H7 (cell line): ENCODE results near the gene KCNH6. TPM values are rescaled to one million over a fixed set of nuclear protein-coding genes. Genes with fewer than 3 reads are reported as not detected.

Experiments used
- DNase-seq: peaks from one replicate; pipeline ENCODE4 v3.0.0; 2012
- H3K27me3 ChIP-seq: 2 replicates; pipeline ENCODE4 v1.6.0; 2011; ENCODE audit warnings: mild to moderate bottlenecking, low read length; ENCODE audit not compliant: control insufficient read depth, insufficient read depth
- H3K36me3 ChIP-seq: replicated peaks from 2 replicates; pipeline ENCODE4 v1.5.1; 2011; ENCODE audit warnings: low read length; ENCODE audit not compliant: control insufficient read depth, insufficient read depth
- H3K4me3 ChIP-seq: 2 replicates; pipeline ENCODE4 v1.5.1; 2011; ENCODE audit warnings: low read depth, mild to moderate bottlenecking, control low read depth, low read length, moderate library complexity; ENCODE audit not compliant: insufficient read depth
- total RNA-seq: library from RNA; depleted of rRNA; stranded (reverse); fragments of >200 nt; shearing (Covaris generic); gene quantifications from 2 replicates; pipeline ENCODE4 v1.2.3, GENCODE V29; 2014

KCNH6 gene
- total RNA-seq, 1 experiment from 2014 or later, result 1.5 TPM

DNA sequence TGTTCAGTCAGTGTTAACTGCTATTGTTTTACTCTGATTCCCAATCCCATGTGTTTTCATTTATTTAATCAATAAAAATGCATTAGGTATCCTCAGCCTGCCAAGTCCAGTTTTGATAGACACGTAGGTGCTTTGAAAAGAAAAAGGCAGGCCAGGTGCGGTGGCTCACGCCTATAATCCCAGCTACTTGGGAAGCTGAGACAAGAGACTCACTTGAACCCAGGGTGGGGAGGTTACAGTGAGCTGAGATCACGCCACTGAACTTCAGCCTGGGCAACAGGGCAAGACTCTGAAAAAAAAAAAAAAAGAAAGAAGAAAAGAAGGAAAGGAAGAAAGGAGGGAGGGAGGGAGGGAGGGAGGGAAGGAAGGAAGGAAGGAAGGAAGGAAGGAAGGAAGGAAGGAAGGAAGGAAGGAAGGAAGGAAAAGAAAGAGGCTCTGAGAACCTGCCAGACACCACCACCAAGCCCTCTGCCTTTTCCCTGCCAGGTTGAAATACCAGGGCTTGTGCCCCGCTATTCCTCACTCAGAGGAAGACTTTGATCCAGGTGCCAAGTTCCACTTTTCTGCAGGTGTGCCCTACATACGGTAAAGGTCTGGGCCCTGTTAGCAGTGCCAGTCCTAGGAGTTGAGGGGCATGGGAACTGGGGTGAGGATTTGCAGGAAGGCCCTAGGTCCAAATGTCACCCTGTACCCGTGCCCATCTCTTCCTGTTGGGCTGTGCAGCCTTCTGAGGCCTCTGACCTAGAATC, 10.1 kb upstream of the KCNH6 start:
- DNase-seq, result no peak
- Histone ChIP-seq H3K27me3 (no peaks in the 10 kb centered on the region), H3K4me3 (no peak overlapping the region), H3K36me3 (no peaks in the 10 kb centered on the region)

DNA sequence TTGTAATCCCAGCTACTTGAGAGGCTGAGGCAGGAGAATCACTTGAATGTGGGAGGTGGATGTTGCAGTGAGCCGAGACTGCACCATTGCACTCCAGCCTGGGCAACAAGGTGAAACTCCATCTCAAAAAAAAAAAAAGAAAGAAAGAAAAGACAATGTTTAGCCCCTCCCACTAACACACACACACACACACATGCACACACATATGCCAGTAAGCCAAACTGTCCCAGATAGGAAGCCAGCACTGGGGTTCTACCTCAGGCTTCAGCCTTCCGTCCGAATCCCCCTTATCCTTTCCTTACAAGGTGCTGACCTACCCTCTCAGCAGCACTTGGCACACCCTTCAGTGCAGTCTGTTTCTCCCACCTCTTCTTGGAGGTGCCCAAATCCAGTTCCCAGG, 8.7 kb upstream of the KCNH6 start:
- no peaks in the 10 kb centered on the region for H3K36me3 ChIP-seq
- no peaks in the 10 kb centered on the region for H3K27me3 ChIP-seq
- DNase-seq, result no peak
- no peak overlapping the region for H3K4me3 ChIP-seq

DNA sequence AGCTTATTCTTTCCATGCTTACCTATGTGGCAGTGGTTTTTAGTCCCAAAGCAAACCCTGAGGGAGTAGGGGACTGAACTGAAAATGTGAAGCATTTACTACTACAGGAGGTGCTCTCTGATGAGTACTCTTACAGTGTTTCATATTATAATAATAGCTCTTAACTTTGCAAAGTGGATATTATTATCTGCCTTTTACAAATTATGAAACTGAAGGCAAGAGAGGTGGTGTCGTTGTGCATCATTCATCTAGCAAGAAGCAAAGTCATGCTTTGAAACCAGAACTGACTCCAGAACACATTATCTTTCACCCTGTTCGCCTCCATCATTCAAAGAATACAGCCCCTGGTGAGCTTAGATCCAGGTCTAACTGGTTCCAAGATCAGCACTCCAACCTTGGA, 8.2 kb upstream of the KCNH6 start:
- Histone ChIP-seq H3K4me3 (no peak overlapping the region), H3K27me3 (no peaks in the 10 kb centered on the region), H3K36me3 (no peaks in the 10 kb centered on the region)
- DNase-seq, result no peak

DNA sequence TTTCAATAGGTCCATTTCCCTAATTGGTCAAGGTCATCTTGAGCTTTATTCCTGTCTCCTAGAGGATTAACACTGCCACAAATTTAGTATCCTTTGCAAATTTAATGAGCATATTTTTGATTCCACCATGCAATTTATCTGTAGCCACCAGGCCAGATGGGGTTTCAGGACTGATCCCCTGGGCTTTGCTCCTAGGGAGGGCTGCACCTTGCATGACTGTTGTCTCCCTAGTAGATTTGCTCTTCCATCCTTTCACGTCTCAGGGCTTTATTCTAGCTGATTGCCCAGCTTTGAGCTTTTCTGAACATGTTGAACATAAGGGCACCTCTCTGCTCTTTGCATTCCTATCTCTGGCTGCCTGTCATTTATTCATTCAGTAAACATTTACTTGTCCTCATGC, 7.7 kb upstream of the KCNH6 start:
- Histone ChIP-seq H3K27me3 (no peaks in the 10 kb centered on the region), H3K4me3 (no peak overlapping the region), H3K36me3 (no peaks in the 10 kb centered on the region)
- DNase-seq, result no peak

DNA sequence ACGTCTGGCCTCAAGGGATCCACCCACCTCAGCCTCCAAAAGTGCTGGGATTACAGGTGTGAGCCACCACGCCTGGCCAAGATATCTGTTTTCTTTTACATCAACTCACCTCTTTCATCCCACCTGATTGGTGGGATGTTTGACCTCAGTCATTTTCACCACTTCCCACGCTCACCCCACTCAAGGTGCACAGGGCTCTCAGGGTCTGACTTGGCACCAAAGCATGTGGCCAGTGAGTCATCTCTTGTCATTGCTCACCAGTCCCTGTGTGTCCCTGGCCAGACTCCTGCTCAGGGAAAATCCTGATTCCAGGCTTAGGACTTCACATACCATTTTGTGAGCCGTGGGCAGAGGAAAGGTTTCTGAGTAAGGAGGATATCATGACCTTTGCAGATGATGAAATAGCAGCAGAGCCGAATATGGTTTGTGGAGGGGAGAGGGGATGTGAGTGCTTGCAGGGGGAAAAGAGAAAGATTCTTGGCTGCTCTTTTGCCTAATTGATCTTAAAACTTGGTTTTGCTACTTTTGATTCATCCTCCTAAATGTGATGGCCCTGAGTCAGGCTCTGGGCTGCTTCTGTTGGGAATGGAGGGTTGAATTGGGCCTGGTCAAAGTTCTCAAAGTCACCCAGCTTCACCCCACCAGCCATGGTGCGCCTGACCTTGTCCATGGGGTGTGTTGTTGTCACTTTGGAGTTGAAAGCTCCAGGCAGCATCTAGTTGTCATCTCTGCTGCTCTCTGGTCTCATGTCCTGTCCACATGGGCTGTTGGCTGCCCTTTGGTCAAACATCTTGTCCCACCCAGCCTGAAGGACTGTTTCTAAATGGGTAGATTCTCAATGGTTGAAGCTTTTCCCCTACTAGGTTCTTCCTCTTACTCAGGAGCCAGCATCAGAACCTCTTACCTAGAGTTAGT, 6.0 kb upstream of the KCNH6 start:
- H3K36me3 ChIP-seq, result no peaks in the 10 kb centered on the region
- no peaks in the 10 kb centered on the region for H3K27me3 ChIP-seq
- no peak for DNase-seq
- no peak overlapping the region for H3K4me3 ChIP-seq

DNA sequence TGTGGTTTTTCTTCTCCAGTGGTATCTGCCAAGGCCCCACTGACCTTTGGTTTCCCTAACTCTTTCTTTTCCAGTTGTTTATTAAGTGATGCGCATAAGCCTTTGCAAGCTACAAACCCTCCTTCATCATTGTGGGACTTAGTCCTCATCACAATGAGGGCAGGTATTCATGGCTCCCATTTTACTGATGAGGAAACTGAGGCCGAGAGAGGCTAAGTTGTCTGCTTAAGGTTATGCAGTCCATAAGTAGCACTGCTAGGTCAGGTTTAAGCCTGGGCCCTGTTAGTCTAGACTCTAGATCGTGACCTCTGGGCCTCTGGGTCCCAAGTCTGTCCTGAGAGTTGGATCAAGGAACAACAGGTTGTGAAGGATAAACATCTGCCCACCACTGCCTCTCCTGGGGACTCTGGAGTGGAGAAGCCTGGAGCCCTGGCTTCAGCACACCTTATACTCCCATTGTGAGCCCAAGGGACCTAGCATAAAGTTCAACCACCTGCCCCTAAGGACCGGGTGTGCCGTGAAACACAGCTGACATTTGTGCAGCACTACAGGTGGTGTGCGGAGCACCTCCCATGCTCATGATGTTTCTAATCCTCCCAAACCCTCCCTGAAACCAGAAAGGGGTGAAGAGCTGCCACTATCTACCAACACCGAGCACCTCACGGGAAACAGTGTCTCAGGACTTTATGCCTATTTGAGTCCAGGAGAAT, 5.2 kb upstream of the KCNH6 start:
- no peak for DNase-seq
- Histone ChIP-seq H3K4me3 (no peak overlapping the region), H3K36me3 (no peaks in the 10 kb centered on the region)

DNA sequence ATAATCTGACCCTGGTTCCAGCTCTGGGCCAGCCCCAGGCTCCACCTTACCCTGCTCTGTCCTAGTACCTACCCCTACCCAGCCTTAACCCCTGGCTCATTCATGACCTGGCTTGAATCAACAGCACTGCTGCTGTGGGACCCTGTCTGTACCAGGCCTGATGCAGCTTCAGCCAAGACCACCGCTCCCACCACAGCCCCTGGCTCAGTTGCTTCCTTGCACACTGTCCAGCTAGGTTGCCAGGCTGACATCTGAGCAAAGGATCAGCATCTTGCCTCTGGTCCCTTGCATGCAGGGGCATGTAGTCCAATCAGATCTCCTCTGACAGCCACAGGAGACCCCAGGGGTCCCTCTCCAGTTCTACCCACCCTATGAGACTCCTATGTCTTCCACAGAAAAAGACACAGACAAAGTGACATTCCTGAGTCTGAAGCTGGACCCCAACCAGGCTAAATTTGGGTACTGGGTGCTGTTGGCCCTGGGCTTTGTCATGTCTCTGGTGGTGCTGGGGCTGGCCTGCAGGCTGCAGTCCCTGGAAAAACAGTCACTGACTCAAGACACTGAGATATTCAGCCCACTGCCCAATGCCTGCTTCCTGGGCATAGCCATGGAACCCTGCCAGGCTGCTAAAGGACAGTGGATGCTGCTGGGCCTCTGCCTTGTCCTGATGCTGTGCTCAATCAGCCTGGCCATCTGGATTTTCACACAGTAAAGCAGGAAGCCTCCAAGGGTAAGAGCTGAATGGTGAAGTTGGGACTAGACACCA, 3.9 kb upstream of the KCNH6 start:
- Histone ChIP-seq H3K36me3 (no peaks in the 10 kb centered on the region), H3K4me3 (no peak overlapping the region), H3K27me3 (peaks cover 4% of the 10 kb centered on the region)
- DNase-seq, result no peak

More for the DNA sequence above, 5.2 kb upstream of the KCNH6 start:
- H3K27me3 ChIP-seq, result no peaks in the 10 kb centered on the region

DNA sequence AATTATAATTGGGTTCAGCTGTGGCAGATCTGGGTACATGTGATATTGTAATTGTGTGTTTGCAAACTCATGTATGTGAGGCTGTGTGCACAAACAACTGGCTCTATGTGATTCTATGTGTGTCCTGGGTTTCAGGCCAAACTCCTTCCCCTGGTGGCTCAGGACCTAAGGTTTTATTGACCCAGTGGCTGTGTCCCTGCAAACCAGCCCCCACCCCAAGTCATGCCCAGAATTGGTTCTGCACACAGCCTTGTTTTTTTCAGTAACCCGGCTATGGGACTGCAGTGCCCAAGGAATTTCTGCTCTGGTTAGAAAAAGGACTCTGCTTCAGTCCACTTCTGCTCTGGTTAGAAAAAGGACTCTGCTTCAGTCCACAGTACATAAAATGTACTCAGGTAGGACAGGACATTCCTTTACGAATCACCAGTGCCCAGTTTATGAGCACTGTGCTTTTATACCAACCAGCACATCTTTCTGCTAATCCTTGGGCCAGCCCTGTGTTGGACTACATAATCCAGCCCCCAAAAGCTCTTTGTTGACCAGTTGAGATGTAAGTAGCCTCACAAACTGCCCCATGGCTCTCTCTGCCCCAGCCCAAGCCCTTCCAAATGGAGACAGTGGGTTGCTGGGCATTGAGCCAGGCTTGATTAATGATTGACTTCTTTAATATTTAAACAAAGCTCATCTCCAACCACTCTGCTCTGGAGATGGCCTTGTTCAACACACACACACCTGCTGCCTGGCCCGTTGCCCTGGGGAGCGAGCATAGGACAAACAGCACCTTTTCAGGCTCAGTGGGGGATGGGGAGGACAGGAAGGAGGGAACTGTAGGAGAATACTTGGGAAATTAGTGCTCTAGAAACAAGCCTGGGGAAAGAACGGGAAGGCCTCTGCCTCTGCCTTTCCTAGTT, 2.9 kb upstream of the KCNH6 start:
- H3K27me3 ChIP-seq, result peaks cover 4% of the 10 kb centered on the region
- H3K4me3 ChIP-seq, result no peak overlapping the region
- no peaks in the 10 kb centered on the region for H3K36me3 ChIP-seq
- no peak for DNase-seq

DNA sequence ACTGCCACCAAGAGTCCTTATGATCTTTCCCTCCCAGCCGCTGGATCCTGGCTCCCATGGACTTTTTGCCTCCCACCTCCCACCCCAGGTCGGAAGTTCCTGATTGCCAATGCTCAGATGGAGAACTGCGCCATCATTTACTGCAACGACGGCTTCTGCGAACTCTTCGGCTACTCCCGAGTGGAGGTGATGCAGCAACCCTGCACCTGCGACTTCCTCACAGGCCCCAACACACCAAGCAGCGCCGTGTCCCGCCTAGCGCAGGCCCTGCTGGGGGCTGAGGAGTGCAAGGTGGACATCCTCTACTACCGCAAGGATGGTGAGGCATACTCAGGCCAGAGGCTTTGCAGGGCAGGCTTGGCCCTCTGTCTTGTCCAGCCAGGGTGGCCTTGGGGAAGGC, 893 bp downstream of the KCNH6 start:
- Histone ChIP-seq H3K4me3 (no peak overlapping the region), H3K36me3 (no peaks in the 10 kb centered on the region), H3K27me3 (peaks cover 4% of the 10 kb centered on the region)
- DNase-seq, result no peak

DNA sequence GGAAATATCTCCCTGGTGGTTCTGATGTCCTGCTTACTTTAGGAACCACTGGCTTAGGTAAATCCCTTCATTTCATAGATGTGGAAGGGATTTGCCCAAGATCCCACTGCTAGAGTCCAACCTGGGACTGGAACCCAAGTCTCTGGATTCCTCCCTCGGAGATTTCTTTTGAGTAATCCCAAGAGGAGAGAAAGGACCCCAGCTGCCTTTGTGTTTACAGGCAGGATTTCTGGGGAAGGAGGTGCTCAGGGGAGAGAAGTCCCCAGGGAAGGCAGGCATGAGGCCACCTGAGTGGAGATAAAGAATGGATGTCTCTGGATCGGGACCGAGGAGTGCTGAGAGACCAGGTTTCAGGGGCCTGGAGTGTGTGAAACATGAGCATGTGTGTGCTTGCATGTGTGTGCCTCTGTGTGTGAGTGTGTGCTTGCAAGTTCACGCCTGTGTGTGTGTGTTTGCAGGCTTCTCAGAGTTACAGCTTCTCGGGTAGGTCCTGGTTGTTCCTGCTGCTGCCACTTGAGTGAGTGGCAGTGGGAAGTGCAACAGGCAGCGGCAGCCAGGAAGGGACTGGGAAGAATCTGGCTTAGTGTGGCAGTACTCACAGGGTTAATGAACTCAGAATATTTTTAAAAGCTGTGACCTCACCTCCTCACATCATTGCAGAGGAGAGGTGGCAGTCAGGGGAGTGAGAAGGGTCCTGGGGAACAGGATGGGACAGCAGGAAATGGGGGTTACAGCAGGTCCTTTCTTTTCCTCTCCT, 2.2 kb downstream of the KCNH6 start:
- Histone ChIP-seq H3K36me3 (no peaks in the 10 kb centered on the region), H3K4me3 (no peak overlapping the region), H3K27me3 (peaks cover 4% of the 10 kb centered on the region)
- no peak for DNase-seq

DNA sequence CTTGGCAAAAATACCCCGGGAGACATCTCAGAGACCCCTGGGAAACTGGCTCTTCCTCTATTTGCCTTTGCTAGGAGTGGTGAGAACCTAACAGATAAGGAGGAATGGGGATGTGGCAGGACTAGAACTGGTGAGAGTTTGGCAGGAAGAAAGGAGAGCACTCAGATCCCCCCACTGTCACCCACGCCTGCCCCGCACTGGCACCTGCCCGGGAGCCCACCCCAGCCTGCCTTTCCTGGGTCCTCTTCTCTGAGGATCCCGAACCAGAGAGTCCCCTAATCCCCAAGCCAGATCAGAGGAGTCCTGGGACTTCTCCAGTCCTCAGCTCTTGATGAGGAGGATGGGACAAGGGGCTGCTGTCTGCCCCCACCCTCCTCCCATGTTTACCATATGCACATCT, 3.7 kb downstream of the KCNH6 start:
- Histone ChIP-seq H3K36me3 (no peaks in the 10 kb centered on the region), H3K4me3 (no peak overlapping the region), H3K27me3 (peaks cover 4% of the 10 kb centered on the region)
- DNase-seq, result no peak

DNA sequence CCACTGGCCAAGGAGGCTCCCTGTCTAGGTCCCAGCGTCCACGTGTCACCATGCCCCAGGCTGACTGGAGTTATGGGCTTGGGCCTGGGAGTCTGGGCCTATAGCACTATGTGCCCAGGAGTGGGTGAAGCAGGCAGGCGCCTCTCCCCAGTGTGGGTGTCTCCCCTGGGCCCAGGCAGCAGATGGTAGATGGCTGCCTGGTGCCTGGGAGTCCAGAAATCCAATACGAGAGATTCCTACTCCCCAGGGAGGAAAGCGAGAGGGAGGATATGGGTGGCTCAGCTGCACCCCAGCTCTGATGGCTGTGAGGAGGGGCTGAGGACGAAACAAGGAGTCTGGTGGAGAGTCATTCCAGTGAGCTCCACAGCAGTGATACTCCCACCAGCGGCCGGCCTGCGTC, 5.0 kb downstream of the KCNH6 start:
- H3K27me3 ChIP-seq, result peaks cover 4% of the 10 kb centered on the region
- no peaks in the 10 kb centered on the region for H3K36me3 ChIP-seq
- no peak overlapping the region for H3K4me3 ChIP-seq
- DNase-seq, result no peak
